Adipose tissue (tissue), 3 donors: ENCODE measurements around the gene SEC23A. TPM values are rescaled to one million over a fixed set of nuclear protein-coding genes. Genes with fewer than 3 reads are reported as not detected.
"Not testable (repeated sequence)": the region's sequence is repeated elsewhere in the genome, so short reads cannot be mapped to it uniquely, and the experiment has no call there.

Source experiments
- H3K27ac ChIP-seq: one replicate; pipeline ENCODE4 v1.5.1; 2013; ENCODE audit warnings: low read depth, low read length
- WGBS, 3 donors: extraction: QIAGEN DNeasy Blood & Tissue Kit; methylation state at CpG; one replicate each; pipeline ENCODE4 v1.1.7; 2013; 5-methylcytosine and 5-hydroxymethylcytosine counted together
- polyA plus RNA-seq, 3 donors: library from polyadenylated mRNA; stranded (reverse); fragments of 200-250 nt; gene quantifications; one replicate each; pipeline ENCODE4 v1.2.3, GENCODE V29; 2013
- donor health status: healthy with polysubstance abuse.
- donor health status: Bipolar disorder and iron deficiency.
- donor health status: healthy.

Gene SEC23A
- polyA plus RNA-seq, 3 donors = 6.5 to 40.5 (median 36.5) TPM

DNA sequence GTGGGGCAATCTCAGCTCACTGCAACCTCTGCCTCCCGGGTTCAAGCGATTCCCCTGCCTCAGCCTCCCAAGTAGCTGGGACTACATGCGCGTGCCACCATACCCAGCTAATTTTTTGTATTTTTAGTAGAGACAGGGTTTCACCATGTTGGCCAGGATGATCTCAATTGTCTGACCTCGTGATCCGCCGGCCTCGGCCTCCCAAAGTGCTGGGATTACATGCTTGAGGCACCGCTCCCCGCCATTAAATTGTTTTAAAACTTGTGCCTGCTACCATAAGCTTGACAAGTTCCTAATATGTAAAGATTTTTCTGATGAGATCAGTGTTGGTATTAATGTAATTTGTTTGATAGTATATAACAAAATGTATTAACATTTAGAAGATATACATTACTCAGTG lies 3.8 kb downstream of the SEC23A start:
- H3K27ac ChIP-seq = not testable (repeated sequence)
- WGBS, 3 donors = 93 to 95% (median 95%) methylated on average over 10 of the region's 10 CpGs

DNA sequence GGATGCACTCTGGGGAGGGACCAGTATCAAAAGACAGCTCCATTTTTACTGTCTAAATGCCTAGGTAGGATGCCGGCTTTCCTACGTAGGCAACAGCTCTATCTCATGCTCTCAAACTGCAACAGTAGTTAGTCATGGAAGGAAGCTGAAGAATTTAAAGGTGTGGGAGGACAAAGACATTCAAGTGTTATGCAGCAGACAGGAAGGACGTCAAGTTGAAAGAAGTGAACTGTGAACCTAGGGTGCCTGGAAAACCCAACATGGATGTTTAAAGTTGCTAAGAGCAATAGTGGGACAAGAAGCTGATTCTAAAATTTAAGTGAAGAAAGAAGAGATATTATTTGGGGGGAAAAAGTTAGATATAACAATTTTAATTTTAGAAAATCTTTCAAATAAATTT lies 5.9 kb downstream of the SEC23A start:
- 45 to 58% (median 57%) methylated on average over 3 of the region's 3 CpGs for WGBS, 3 donors
- H3K27ac ChIP-seq = no peak overlapping the region

DNA sequence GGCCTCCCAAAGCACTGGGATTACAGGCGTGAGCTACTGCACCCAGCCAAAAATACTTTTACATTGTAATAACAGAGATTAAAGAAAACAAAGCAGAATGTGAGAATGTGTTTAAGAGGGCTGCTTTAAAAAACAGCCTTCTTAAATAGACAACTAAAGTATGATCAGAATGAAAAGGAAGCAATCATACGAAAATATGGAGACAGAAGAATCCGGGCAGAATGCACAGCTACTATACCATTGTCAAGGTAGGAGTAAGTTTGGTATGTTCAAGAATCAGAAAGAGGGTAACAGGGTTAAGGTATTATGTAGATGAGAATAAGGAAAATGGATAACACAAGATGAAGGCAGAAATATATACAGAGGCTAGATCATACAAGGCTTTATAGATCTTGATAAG lies 8.5 kb downstream of the SEC23A start:
- WGBS, 3 donors = 90 to 92% (median 91%) methylated on average over 3 of the region's 3 CpGs
- no peak overlapping the region for H3K27ac ChIP-seq

DNA sequence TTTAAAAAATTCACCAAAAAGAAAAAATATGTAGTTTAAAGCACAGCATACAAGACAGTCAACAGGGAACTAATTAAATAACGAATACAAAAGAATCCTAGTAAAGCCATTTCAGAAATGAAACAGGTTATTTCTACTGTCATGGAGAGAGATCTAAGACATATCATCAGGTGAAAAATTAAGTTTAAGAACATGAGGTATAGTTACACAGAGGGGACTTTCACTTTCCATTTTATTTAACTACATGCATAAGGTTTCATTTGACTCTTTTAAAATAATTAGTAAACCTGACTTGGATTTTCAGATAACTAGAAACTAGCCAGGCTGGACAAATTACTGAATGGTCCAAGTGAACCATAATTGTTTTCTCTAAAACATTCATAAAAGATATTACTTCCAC lies 11.3 kb downstream of the SEC23A start:
- 86 to 90% (median 88%) methylated on average over 1 of the region's 1 CpG for WGBS, 3 donors
- H3K27ac ChIP-seq = no peak overlapping the region

DNA sequence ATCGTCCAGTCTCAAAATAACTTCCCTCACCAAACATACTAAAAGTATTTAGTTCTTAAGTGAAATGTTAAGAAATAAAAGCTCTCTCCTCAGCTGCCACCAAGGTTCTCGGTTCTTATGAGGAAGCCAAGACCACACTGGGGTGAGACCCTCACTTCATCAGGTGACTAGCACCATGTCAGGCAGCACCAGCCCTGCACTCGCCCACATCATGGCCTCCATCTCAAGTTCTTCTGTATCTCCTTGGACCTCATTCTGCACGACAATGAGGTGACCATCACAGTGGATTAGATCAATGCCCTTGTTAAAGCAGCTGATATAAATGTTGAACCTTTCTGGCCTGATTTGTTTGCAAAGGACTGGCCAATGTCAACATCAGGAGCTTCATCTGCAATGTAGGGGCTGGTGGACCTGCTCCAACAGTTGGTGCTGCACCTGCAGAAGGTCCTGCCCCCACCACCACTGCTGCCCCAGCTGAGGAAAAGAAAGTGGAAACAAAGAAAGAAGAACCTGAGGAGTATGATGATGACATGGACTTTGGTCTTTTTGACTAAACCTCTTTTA lies 12.4 kb downstream of the SEC23A start:
- WGBS, 3 donors = 89 to 95% (median 91%) methylated on average over 4 of the region's 4 CpGs
- no peak overlapping the region for H3K27ac ChIP-seq

DNA sequence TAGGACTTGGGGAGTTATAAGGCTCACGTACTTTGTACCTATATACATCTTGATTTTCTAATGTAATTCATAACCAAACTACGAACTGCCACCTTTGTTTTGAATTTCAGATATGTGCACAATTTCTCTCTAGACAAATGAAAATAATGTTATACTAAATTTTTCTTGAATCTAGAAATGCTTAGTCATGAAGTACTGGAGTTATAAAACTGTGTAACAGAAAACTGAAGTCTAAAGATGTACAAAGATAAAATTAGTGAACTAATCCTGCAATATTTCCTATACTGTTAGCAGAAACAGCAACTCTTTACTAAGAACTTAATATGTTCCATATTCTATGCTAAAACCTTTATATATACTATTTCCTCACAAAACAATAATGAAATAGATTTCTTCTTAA lies 15.5 kb downstream of the SEC23A start:
- no peak overlapping the region for H3K27ac ChIP-seq
- WGBS, 3 donors = 94 to 97% (median 96%) methylated on average over 2 of the region's 2 CpGs

DNA sequence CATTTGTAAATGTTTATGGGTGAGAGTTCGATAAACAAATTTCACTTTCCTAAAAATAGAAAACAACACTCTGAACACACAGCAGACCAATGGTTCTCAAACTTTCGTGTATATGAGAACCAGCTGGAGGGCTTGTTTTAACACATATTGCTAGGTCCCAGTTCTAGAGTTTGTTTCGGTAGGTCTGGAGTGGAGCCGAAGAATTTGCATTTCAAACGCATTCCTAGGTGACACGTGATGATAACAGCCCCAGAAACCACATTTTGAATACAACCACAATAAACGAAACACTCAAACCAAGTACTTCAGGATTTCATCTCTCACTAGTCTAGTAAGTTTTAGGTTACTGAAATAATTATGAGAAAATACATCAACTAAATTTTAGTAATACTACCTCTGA lies 17.1 kb downstream of the SEC23A start:
- no peak overlapping the region for H3K27ac ChIP-seq
- WGBS, 3 donors = 88 to 91% (median 90%) methylated on average over 7 of the region's 7 CpGs

DNA sequence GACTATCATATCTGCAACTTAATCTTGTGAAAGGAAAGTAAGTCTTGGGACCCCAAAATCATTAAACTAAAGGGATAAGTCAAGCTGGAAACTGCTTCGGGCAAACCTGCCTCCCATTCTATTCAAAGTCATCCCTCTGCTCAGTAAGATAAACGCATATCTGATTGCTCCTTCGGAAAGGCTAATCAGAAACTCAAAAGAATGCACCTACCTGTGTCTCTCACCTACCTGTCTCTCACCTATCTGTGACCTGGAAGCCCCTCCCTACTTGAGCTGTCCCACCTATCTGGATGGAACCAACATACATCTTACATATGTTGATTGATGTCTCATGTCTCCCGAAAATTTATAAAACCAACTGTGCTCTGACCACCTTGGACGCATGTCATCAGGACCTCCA lies 19.9 kb downstream of the SEC23A start:
- WGBS, 3 donors = 63 to 75% (median 72%) methylated on average over 5 of the region's 5 CpGs
- H3K27ac ChIP-seq = no peak overlapping the region

DNA sequence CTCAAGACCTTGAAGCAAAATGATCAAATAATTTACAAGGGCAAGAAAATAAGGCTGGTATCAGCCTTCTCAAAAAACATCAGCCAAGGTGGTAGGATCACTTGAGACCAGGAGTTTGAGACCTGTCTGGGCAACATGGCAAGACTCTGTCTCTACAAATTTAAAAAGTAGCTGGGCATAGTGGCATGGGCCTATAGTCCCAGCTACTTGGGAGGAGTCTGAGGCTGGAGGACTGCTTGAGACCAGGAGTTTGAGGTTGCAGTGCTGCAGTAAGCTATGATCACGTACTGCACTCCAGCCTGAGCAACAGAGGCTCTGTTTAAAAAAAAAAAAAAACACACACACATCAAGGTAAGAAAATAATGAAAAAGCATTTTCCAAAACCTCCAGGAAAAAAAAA lies 22.1 kb downstream of the SEC23A start:
- WGBS, 3 donors = 97 to 100% (median 100%) methylated on average over 1 of the region's 1 CpG
- no peak overlapping the region for H3K27ac ChIP-seq

DNA sequence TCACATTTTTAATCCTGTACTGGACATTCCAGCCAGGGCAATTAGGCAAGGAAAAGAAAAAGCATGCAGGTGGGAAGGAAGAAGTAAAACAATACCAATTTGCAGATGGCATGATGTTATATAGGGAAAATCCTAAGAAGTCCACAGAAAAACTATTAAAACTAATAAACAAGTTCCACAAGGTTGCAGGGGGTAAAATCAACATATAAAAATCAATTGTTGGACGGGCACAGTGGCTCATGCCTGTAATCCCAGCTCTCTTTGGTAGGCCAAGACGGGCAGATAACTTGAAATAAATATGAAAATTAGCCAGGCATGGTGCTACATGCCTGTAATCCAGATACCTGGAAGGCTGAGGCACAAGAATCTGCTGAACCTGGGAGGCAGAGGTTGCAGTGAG lies 31.9 kb downstream of the SEC23A start:
- H3K27ac ChIP-seq = no peak overlapping the region
- WGBS, 3 donors = 28 to 94% (median 92%) methylated on average over 2 of the region's 2 CpGs

DNA sequence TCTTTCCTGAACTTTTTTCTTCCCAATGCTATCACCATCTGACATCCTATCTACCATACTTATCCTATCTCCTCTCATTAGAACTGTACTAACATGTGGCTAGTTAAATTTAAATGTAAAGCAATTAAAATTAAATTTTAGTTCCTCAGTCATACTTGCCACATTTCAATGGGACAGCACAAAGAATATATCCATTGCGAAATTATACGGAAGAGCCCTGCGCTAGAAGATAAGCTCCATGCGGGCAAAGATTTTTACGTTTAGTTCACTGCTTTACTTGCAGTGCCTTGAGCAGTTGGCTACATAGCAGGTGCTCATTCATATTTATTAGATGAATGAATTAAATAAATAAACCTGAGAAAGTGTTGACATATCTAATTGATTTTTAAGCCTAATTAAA lies 33.1 kb downstream of the SEC23A start:
- WGBS, 3 donors = 96 to 99% (median 98%) methylated on average over 5 of the region's 5 CpGs
- no peak overlapping the region for H3K27ac ChIP-seq

DNA sequence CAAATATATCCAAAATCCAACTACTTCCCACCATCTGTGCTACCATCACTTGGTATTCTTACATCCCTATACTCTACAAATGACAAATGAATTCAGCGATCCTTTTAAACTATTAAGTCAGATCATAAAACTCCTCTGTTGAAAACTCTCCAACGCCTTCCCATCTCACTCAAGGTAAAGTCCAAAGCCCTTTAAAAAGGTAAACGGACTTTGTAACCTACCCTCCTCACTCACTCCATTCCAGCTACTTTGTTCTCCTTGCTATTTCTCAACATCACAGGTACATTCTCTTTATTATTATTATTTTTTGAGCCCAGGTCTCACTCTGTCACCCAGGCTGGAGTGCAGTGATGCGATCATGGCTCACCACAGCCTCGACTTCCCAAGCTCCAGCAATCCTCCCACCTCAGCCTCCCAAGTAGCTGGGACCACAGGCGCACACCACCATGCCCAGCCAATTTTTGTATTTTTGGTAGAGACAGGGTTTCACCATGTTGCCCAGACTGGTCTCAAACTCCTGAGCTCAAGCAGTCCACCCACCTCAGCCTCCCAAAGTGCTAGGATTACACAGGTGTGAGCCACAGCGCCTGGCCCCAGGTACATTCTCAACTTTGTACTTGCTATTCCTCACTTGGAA lies 33.7 kb downstream of the SEC23A start:
- H3K27ac ChIP-seq = not testable (repeated sequence)
- 96 to 98% (median 98%) methylated on average over 7 of the region's 7 CpGs for WGBS, 3 donors

DNA sequence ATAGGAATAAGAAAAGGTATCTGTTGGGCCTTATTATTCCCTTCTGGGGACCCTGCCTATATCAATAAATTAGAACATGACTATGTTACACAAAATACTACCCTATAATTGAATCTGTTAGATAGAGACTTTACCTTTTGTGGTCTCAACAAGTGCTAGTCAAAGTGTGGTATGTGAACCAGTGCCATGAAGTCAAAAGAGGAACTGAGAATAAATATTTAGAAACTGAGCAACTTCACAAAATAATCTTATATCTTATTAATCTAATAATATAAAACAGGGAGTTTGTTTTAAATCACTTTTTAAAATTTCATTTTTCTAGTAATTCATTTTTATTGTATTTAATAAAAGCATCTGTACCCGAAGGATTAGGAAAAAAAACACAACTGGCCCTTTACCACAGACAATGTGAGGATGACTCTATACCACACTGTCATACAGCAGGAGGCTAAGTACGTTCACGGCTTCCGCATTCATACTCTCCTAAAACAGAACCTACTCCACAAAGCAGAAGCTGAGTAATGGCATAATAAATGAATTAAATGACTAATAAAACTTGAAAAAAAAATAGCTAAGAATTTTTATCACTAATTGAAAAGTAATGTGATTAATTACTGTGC lies 42.1 kb downstream of the SEC23A start:
- 95 to 98% (median 95%) methylated on average over 4 of the region's 4 CpGs for WGBS, 3 donors

DNA sequence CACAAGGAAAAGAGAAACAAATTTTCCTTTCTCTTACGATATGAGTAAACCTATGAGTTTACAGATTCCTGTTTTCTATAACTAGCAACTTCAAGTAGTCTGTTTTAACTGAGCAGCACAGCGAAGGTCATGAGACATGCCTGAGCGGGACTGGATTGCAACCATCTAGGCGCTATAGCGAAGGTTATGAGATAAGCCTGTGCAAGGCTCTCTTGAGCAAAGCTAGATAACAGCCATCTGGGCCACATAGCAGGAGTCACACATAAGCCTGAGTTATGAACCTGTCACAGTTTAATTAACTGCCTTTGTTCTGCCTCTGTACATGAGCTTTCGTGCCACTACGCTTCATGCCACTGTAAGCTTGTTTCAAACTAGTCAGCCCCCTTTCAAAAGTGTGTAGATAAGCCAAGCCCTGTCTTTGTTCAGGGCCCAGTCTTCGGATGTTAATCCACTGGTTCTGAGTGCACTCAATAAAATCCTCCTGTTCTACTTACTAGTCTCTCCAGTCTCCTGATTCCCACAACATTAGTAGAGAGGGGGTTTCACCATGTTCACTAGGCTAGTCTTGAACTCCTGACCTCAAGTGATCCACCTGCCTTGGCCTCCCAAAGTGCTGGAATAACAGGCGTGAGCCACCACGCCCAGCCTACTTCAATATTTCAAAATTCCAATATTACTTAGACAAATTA lies 47.1 kb downstream of the SEC23A start:
- no peak overlapping the region for H3K27ac ChIP-seq
- 87 to 89% (median 89%) methylated on average over 10 of the region's 10 CpGs for WGBS, 3 donors

More for the DNA sequence above, 42.1 kb downstream of the SEC23A start:
- no peak overlapping the region for H3K27ac ChIP-seq

DNA sequence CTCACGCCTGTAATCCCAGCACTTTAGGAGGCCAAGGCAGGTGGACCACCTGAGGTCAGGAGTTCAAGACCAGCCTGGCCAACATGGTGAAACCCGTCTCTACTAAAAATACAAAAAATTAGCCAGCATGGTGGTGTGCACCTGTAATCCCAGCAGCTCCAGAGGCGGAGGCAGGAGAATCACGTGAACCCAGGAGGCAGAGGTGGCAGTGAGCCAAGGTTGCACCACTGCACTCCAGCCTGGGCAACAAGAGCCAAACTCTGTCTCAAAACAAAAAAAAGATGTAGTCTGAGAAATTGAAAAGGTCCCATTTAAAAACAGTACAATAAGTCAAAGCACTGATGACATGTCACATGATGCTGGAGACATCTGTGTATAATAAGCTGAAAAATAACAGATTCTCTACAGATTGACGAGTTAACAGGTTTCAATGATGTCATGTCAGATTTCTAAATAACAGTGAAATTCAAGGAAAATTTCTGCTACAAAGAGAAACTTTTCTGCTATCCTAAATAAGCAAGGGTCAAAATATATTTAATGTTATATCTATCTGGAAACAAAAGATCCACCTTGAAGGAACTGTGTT lies 50.1 kb downstream of the SEC23A start:
- WGBS, 3 donors = 89 to 92% (median 90%) methylated on average over 5 of the region's 5 CpGs
- H3K27ac ChIP-seq = not testable (repeated sequence)

DNA sequence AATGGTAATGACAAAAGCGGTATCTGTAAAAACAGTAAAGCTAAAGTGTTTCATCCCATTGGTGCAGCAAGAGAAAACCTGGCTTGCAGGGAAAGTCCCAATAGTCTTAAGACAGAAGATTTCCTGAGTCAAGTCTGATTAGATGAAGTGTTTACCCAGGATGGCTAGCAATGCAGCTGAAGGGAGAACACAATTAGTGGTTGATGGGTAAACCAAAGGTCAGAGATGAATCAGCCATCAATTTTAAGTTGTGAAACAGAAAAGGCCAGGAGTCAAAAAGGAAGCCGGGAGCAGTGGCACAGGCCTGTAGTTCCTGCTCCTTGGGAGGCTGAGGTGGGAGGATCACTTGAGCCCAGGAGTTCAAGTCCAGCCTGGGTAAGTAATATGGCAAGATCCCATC lies 52.6 kb downstream of the SEC23A start:
- no peak overlapping the region for H3K27ac ChIP-seq
- WGBS, 3 donors = 80 to 91% (median 88%) methylated on average over 2 of the region's 2 CpGs

DNA sequence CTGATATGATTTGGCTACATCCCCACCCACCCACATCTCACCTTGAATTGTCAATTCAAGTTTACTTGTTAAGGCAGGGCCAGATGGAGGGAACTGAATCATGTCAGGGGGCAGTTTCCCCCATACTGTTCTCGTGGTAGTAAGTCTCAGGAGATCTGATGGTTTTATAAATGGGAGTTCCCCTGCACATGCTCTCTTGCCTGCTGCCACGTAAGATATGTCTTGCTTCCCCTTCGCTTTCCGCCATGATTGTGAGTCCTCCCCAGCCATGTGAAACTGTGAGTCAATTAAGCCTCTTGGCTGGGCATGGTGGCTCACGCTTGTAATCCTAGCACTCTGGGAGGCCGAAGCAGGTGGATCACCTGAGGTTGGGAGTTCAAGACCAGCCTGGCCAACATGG lies 57.1 kb downstream of the SEC23A start:
- H3K27ac ChIP-seq = not testable (repeated sequence)
- 93 to 99% (median 96%) methylated on average over 6 of the region's 6 CpGs for WGBS, 3 donors

DNA sequence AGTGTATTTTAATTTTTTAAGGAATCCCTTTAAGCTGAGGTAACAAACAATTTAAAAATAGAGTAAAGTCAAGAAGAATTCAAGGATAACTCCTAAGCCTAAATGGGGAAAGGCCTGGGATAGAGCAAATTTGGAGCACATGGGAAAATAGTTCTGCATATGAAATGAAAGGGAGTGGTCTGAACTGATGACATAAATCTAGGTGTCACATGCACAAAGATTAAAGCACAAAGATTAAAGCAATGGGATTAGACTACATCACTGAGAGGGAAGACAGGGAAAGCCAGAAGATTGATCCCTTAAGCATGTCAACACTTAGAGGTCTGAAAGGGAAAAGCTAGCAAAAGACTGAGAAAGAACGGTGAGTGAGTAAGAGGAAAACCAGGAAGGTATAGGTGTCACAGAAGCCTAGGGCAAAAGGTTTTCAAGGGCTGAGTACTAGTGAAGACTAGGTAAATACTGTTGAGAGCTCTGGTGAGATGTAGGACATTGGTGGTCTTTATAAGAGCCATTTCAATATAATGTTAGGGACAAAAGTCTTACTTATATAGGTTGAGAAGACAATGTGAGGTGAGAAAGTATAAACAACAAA lies 59.6 kb downstream of the SEC23A start:
- 83 to 94% (median 90%) methylated on average over 1 of the region's 1 CpG for WGBS, 3 donors
- H3K27ac ChIP-seq = no peak overlapping the region

DNA sequence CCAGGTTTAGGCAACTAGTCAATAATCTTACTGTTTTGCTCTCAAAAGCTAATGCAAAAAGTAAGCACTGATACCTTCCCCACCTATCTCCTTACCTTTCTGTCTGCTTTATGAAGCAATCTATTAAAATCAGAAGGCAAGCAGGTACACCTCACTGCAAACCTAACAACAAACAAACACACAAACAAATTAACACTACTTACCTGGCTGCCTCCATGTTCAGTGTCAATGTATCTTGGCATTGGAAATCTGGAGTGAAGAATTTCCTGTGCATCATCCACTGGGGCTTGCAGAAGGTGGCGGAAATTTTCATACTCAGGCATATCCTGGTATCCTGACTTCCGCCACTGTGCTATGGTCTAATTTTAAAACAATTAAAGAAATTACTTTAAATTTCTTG lies 62.5 kb downstream of the SEC23A start:
- no peak overlapping the region for H3K27ac ChIP-seq
- WGBS, 3 donors = 96 to 99% (median 98%) methylated on average over 2 of the region's 2 CpGs
